HepG2 (cell line): ENCODE data around the gene SLC28A1. TPM values are rescaled to one million over a fixed set of nuclear protein-coding genes. Genes with fewer than 3 reads are reported as not detected.

Experiments used
- FOXA3 ChIP-seq: IDR thresholded peaks from 2 replicates; pipeline ENCODE4 v1.6.1; 2016; ENCODE audit warnings: missing genetic modification reagents, missing compliant biosample characterization
- KDM5A ChIP-seq: fragments of 200-600 bp; sonication (generic); IDR thresholded peaks from 2 replicates; pipeline ENCODE4 v1.7.0; 2018; ENCODE audit warnings: antibody characterized with exemption, mild to moderate bottlenecking, low read length, borderline replicate concordance
- NR2F2 ChIP-seq: IDR thresholded peaks from 2 replicates; pipeline ENCODE4 v1.6.1; 2012; ENCODE audit warnings: low read depth, inconsistent platforms, borderline replicate concordance
- SAP130 ChIP-seq: IDR thresholded peaks from 2 replicates; pipeline ENCODE4 v1.6.1; 2016; ENCODE audit warnings: low read depth
- SIN3A ChIP-seq: IDR thresholded peaks from 2 replicates; pipeline ENCODE4 v1.6.1; 2011; ENCODE audit warnings: low read depth, mild to moderate bottlenecking, control low read depth, low read length, borderline replicate concordance
- TGIF2 ChIP-seq: IDR thresholded peaks from 2 replicates; pipeline ENCODE4 v1.6.1; 2016; ENCODE audit warnings: control low read depth, missing compliant biosample characterization
- ZBTB21 ChIP-seq: sonication (generic); formaldehyde crosslinking; IDR thresholded peaks from 2 replicates; pipeline ENCODE4 v1.4.0; 2020; ENCODE audit warnings: missing genetic modification reagents
- ZFP1 ChIP-seq: IDR thresholded peaks from 2 replicates; pipeline ENCODE4 v1.6.1; 2016
- ZNF296 ChIP-seq: sonication (generic); formaldehyde crosslinking; conservative IDR thresholded peaks from 2 replicates; pipeline ENCODE4 v1.5.0; 2020; ENCODE audit warnings: mild to moderate bottlenecking, missing genetic modification reagents
- ZNF543 ChIP-seq: sonication (generic); formaldehyde crosslinking; IDR thresholded peaks from 2 replicates; pipeline ENCODE4 v1.4.0; 2020; ENCODE audit warnings: mild to moderate bottlenecking, missing genetic modification reagents
- ZNF607 ChIP-seq: sonication (generic); formaldehyde crosslinking; IDR thresholded peaks from 2 replicates; pipeline ENCODE4 v1.5.1; 2020; ENCODE audit warnings: missing genetic modification reagents, mild to moderate bottlenecking, borderline replicate concordance
- ZNF776 ChIP-seq: sonication (generic); formaldehyde crosslinking; IDR thresholded peaks from 2 replicates; pipeline ENCODE4 v1.4.0; 2020; ENCODE audit warnings: mild to moderate bottlenecking, missing genetic modification reagents
- polyA plus RNA-seq, 8 experiments: library from polyadenylated mRNA; depleted of rRNA in 3 of 8; stranded (reverse) in 7 of 8; unstranded in 1 of 8; fragments of >200 nt; fragmentation: Illumina TruSeq in 4 of 8; extraction: Trizol in 4 of 8; gene quantifications; 2 replicates each; pipeline versions ENCODE4 v1.2.1 to v1.2.3, GENCODE V29; 2011 to 2016; ENCODE audit warnings: low read depth in 4 of 8, missing spikeins in 1 of 8, mixed read lengths in 1 of 8; ENCODE audit not compliant: insufficient read depth in 1 of 8
- total RNA-seq, 5 experiments: library from RNA; depleted of rRNA; stranded (reverse); fragments of >200 nt; fragmentation: Illumina TruSeq; extraction: Trizol; gene quantifications; 2 replicates each; pipeline ENCODE4 v1.2.3, GENCODE V29; 2016; ENCODE audit warnings: low read depth in 1 of 5
- TF ChIP-seq, protein P1 (sequence below): sonication (generic); formaldehyde crosslinking; IDR thresholded peaks from 2 replicates; pipeline ENCODE4 v1.4.0; 2020; ENCODE audit warnings: missing genetic modification reagents
- TF ChIP-seq, protein P2 (sequence below), 2 experiments: sonication (generic) in 1 of 2; formaldehyde crosslinking in 1 of 2; IDR thresholded peaks; 2 replicates each; pipeline versions ENCODE4 v1.6.1 to v1.9.0; 2014 to 2022; ENCODE audit warnings: antibody characterized with exemption in 1 of 2, borderline replicate concordance in 1 of 2, inconsistent platforms in 1 of 2, low read depth in 1 of 2, missing genetic modification reagents in 1 of 2
- TF ChIP-seq, protein P3 (sequence below): sonication (generic); formaldehyde crosslinking; IDR thresholded peaks from 2 replicates; pipeline ENCODE4 v1.4.0; 2020; ENCODE audit warnings: low read depth, missing genetic modification reagents
- TF ChIP-seq, protein P4 (sequence below): sonication (generic); formaldehyde crosslinking; IDR thresholded peaks from 2 replicates; pipeline ENCODE4 v1.5.0; 2020; ENCODE audit warnings: mild to moderate bottlenecking, missing genetic modification reagents, borderline replicate concordance

SLC28A1 gene
- total and polyA plus RNA-seq, 2 of the 13 experiments (the other 11 are each of a cell fraction or from before 2014, with no cell fraction given): 0.31 to 5.8 TPM

DNA sequence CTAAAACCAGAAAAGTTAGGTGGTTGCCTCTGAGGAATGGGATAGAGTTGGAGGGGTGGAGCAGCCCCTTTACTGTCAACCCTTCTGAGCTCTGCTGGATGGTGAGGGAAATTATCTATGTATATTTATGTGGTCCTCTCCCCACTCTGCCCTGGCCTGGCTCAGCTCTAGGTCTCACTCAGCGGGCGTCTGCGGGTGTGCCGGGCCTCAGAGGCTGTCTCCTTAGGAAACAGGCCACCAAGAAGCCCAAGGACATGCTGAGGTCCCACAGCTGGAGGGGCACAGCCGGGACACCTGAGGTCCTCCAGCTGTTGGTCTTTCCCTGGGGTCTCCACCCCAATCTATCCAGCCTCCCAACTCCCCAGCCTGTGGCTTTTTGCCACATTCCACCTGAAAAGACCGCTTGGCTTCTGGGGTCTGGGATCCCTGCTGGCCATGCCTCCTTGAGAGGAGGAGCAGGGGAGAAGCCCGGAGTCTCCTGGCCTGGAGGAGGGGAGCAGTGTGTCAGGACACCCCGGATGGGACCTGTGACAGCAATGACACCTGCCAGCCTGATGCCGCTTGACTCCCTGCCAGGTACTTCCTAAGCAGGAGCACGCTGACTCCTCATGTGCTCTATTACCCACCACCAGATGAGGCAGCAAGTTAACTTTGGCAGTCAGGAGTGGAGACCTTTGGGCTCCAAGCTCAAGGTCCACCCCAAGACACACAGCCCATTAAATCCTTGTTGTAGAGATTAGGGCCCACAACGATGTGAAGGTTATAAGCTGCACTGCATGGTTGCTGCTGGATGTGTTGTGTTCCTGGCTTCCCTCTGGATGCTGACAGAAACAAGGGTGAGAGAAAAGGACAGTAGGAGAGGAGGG, at the start of gene SLC28A1 (continued):
- TF ChIP-seq FOXA3 (CRISPR knock-in tag) (no peak), SIN3A (no peak), ZNF296 (no peak), ZNF543 (CRISPR knock-in tag) (no peak), ZNF776 (CRISPR knock-in tag) (no peak), KDM5A (no peak), SAP130 (peak; percentile 85), ZNF607 (CRISPR knock-in tag) (peak; percentile 43; the same call in 1 of the 2 replicates), TGIF2 (no peak), ZBTB21 (no peak), ZFP1 (CRISPR knock-in tag) (no peak), NR2F2 (no peak)
- TF ChIP-seq, protein P1, sequence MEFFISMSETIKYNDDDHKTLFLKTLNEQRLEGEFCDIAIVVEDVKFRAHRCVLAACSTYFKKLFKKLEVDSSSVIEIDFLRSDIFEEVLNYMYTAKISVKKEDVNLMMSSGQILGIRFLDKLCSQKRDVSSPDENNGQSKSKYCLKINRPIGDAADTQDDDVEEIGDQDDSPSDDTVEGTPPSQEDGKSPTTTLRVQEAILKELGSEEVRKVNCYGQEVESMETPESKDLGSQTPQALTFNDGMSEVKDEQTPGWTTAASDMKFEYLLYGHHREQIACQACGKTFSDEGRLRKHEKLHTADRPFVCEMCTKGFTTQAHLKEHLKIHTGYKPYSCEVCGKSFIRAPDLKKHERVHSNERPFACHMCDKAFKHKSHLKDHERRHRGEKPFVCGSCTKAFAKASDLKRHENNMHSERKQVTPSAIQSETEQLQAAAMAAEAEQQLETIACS (CRISPR knock-in tag): no peak
- TF ChIP-seq, protein P2, sequence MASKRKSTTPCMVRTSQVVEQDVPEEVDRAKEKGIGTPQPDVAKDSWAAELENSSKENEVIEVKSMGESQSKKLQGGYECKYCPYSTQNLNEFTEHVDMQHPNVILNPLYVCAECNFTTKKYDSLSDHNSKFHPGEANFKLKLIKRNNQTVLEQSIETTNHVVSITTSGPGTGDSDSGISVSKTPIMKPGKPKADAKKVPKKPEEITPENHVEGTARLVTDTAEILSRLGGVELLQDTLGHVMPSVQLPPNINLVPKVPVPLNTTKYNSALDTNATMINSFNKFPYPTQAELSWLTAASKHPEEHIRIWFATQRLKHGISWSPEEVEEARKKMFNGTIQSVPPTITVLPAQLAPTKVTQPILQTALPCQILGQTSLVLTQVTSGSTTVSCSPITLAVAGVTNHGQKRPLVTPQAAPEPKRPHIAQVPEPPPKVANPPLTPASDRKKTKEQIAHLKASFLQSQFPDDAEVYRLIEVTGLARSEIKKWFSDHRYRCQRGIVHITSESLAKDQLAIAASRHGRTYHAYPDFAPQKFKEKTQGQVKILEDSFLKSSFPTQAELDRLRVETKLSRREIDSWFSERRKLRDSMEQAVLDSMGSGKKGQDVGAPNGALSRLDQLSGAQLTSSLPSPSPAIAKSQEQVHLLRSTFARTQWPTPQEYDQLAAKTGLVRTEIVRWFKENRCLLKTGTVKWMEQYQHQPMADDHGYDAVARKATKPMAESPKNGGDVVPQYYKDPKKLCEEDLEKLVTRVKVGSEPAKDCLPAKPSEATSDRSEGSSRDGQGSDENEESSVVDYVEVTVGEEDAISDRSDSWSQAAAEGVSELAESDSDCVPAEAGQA (IDR thresholded peaks at IDR 0.05; ENCODE audit: low read depth): 0 out of 2 replicates have a peak, but pooled peaks have one; percentile 27
- TF ChIP-seq, protein P2 (CRISPR knock-in tag; IDR thresholded peaks at IDR 0.05; ENCODE audit: borderline replicate concordance): no peak
- TF ChIP-seq, protein P3, sequence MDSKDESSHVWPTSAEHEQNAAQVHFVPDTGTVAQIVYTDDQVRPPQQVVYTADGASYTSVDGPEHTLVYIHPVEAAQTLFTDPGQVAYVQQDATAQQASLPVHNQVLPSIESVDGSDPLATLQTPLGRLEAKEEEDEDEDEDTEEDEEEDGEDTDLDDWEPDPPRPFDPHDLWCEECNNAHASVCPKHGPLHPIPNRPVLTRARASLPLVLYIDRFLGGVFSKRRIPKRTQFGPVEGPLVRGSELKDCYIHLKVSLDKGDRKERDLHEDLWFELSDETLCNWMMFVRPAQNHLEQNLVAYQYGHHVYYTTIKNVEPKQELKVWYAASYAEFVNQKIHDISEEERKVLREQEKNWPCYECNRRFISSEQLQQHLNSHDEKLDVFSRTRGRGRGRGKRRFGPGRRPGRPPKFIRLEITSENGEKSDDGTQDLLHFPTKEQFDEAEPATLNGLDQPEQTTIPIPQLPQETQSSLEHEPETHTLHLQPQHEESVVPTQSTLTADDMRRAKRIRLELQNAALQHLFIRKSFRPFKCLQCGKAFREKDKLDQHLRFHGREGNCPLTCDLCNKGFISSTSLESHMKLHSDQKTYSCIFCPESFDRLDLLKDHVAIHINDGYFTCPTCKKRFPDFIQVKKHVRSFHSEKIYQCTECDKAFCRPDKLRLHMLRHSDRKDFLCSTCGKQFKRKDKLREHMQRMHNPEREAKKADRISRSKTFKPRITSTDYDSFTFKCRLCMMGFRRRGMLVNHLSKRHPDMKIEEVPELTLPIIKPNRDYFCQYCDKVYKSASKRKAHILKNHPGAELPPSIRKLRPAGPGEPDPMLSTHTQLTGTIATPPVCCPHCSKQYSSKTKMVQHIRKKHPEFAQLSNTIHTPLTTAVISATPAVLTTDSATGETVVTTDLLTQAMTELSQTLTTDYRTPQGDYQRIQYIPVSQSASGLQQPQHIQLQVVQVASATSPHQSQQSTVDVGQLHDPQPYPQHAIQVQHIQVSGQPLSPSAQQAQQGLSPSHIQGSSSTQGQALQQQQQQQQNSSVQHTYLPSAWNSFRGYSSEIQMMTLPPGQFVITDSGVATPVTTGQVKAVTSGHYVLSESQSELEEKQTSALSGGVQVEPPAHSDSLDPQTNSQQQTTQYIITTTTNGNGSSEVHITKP (CRISPR knock-in tag): no peak
- TF ChIP-seq, protein P4, sequence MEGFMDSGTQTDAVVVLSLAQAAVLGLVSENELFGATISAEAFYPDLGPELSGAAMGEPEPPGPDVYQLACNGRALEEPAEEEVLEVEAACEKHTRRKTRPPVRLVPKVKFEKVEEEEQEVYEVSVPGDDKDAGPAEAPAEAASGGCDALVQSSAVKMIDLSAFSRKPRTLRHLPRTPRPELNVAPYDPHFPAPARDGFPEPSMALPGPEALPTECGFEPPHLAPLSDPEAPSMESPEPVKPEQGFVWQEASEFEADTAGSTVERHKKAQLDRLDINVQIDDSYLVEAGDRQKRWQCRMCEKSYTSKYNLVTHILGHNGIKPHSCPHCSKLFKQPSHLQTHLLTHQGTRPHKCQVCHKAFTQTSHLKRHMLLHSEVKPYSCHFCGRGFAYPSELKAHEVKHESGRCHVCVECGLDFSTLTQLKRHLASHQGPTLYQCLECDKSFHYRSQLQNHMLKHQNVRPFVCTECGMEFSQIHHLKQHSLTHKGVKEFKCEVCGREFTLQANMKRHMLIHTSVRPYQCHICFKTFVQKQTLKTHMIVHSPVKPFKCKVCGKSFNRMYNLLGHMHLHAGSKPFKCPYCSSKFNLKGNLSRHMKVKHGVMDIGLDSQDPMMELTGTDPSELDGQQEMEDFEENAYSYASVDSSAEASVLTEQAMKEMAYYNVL (CRISPR knock-in tag): no peak; the same call in 1 of the 2 replicates
